GM12872 (cell line): ENCODE measurements around the gene ZNF292.

ENCODE experiments used
- TF ChIP-seq, protein P1 (sequence below): IDR thresholded peaks from 3 replicates; pipeline ENCODE4 v1.5.1; 2011; ENCODE audit warnings: low read depth, mild to moderate bottlenecking, low read length, moderate library complexity; ENCODE audit not compliant: insufficient read depth

The ZNF292 gene

DNA sequence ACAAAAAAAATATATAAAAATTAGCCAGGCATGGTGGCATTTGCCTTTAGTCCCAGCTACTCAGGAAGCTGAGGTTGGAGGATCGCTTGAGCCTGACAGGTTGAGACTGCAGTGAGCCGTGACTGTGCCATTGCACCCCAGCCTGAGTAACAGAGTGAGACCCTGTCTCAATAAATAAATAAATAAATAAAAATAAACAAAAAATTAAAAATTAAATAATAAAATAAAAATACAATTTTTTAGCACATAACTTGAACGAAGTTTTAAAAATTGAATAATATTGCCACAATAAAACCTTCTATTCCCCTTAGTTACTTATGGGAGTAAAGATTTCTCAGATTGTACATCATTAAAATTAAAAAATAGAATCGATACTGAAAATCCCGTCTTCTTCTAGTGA is 31.3 kb upstream of the ZNF292 start:
- TF ChIP-seq, protein P1, sequence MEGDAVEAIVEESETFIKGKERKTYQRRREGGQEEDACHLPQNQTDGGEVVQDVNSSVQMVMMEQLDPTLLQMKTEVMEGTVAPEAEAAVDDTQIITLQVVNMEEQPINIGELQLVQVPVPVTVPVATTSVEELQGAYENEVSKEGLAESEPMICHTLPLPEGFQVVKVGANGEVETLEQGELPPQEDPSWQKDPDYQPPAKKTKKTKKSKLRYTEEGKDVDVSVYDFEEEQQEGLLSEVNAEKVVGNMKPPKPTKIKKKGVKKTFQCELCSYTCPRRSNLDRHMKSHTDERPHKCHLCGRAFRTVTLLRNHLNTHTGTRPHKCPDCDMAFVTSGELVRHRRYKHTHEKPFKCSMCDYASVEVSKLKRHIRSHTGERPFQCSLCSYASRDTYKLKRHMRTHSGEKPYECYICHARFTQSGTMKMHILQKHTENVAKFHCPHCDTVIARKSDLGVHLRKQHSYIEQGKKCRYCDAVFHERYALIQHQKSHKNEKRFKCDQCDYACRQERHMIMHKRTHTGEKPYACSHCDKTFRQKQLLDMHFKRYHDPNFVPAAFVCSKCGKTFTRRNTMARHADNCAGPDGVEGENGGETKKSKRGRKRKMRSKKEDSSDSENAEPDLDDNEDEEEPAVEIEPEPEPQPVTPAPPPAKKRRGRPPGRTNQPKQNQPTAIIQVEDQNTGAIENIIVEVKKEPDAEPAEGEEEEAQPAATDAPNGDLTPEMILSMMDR = no peak

DNA sequence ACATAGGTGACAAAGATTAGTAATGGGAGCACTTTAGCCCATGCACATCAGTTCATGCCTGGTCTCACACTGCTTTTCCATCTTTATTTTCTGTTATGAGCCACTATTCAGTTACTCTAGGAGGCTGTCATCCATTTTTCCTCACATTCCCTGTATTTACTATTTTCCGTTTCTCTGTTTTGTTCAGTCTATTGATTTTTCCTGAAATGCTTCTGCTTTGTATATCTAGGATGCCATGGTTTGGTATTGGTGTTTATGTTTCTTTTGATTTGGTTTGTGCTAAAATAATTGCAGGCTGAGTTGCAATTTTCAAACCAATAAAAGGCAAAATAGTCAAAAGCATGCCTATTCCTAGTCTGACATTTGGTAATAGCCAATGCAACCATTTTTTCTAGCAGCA is 28.9 kb upstream of the ZNF292 start:
- TF ChIP-seq, protein P1 = no peak

DNA sequence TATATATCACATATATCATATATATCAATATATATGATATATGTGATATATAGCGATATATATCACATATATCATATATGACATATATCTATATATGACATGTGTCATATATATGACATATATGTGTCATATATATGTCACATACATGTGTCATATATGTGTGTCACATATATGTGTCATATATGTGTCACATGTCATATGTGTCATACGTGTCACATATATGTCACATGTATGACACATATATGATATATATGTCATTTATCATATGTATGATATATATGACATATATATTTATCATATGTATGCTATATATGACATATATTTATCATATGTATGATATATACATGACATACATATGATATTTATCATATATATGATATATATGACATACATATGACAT is 27.6 kb upstream of the ZNF292 start:
- TF ChIP-seq, protein P1 = no peak

DNA sequence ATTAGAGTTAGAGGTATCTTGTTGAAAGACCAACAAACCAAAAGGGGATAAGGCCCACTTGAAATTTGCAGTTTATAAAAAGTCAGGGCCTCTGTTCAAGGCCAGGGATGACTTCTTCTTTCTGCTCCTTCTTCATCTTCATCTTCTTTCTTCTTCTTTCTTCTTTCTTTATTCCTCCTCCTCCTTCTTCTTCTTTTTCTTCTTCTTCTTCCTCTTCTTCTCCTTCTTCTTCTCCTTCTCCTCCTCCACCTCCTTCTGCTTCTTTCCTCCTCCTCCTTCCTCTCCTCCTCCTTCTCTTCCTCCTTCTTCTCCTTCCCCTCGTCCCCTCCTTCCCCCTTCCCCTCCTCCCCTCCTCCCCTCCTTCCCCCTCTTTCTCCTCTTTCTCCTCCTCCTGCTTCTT is 18.4 kb upstream of the ZNF292 start:
- TF ChIP-seq, protein P1 = no peak

DNA sequence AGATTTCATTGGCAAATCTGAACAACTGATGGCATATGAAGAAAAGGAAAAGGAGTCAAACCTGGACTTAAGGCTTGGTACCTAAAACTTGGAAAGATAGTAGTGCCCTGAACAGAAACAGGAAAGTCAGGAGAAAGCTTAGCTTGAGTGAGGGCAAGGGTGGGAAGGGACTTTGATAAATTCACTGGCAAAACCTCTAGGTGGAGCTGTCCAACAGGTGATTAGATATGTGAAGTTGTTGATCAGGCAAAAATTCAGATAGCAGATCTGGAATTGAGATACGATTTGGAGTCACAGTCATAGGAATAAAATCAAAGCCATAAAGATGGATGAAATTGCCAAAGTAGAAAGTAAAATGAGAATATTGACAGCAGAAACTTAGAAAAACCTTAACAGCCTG is 16.1 kb upstream of the ZNF292 start:
- TF ChIP-seq, protein P1 = peak; percentile 72

DNA sequence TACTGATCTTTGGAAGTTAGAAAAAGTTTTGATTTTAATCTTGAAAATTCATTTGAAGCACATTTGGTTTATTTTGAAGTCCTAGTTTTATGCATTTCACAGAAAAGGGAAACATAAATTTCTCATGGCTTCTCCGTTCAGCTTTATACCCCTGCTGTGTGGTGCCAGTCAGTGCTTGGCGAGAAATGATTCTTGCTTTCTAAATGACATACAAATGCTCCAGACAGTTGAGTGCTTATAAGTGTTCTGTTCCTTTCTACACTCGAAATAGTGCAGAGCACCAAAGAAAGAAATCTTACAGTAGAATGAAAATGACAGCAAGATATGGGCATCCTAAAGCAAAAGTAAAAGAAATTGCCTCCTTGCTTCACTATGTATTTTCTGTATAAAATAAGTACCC is 9.0 kb upstream of the ZNF292 start:
- TF ChIP-seq, protein P1 = no peak

DNA sequence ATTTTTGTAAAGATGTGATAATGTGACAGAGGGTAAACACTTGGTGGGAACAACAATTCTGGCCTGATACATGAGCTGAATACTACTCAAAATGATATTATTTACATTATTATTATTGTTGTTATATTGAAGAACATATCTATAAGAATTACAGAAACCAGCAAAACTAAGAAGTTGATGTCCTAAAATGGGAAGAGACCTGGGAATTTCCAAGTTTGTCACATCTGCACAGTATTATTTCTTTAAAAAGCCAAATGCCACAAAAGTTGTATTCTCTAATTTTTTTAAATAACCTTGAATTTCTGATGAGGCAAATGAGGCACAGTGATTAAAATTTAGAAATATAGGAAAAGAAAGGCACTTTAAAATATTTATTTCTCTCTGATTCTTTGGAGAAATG is 5.0 kb upstream of the ZNF292 start:
- TF ChIP-seq, protein P1 = no peak

DNA sequence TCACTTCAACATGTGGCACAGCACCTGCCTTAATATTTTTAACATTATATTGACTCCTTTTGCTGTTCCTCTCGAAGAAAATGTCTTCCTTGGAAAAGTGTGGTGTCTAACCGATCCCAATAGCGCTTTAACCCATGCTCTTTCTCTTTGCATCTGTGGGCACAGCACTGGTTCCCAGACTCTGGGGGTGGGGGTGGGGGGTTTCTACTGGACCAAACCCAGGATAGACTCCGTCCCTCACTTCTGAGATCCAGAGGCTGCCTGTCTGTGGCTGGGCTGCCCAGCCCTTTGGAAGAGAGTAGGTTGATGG is 3.9 kb upstream of the ZNF292 start:
- TF ChIP-seq, protein P1 = no peak
